Astrocyte of the spinal cord (primary cell): ENCODE measurements around the gene NPEPL1.

Source experiments
- DNase-seq: peaks from one replicate; pipeline ENCODE4 v3.0.0; 2011; ENCODE audit warnings: low read depth, low spot score
- H3K4me3 ChIP-seq: 2 replicates; pipeline ENCODE4 v1.5.1; 2011; ENCODE audit warnings: low read depth, mild to moderate bottlenecking, low read length, moderate library complexity
- in situ Hi-C: cut with HindIII; loops from 2 replicates; pipeline ENCODE4 v1.10.0; 2017; ENCODE audit warnings: low sequenced_read_pairs
- TF ChIP-seq, protein P1 (sequence below): IDR thresholded peaks from 2 replicates; pipeline ENCODE4 v1.5.1; 2012; ENCODE audit warnings: low read depth, mild to moderate bottlenecking, low read length, inconsistent platforms

The NPEPL1 gene

DNA sequence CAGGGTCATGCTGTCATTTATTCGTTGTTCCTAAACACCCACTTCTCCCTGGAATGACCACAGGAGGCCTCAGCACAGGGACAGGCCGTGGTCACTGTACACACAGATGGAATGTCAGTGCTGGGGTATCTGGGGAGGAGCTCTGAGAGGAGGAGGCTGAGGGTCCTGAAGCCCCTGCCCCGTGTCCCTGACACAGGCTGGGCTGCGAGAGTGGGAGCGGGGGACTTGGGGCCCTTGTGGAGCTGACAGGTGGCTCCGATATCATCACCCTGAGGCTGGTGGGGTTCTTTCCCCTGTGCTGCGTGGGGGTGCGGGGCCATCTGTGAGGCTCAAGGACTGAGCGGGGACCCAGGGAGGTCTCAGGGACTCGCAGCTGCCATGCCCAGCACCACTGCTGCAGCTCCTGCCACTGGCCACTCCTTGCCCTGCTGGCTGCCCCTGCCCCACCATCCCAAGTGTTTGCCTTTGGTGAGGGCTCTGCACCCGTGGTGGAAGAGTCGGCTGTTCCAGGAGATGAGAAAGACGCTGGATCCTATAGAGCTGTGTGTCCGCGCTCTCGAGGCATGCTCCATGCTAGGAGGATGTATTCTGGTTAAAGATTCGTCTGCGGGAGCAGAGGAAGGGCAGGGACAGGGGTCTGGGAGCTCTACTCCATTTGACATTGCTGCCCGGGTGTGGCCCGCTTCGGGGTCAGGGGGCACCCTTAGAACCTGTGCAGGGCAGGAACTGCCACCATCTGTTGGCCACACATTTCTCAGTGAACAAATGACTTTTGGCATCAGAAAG is 18.9 kb downstream of the NPEPL1 start:
- TF ChIP-seq, protein P1, sequence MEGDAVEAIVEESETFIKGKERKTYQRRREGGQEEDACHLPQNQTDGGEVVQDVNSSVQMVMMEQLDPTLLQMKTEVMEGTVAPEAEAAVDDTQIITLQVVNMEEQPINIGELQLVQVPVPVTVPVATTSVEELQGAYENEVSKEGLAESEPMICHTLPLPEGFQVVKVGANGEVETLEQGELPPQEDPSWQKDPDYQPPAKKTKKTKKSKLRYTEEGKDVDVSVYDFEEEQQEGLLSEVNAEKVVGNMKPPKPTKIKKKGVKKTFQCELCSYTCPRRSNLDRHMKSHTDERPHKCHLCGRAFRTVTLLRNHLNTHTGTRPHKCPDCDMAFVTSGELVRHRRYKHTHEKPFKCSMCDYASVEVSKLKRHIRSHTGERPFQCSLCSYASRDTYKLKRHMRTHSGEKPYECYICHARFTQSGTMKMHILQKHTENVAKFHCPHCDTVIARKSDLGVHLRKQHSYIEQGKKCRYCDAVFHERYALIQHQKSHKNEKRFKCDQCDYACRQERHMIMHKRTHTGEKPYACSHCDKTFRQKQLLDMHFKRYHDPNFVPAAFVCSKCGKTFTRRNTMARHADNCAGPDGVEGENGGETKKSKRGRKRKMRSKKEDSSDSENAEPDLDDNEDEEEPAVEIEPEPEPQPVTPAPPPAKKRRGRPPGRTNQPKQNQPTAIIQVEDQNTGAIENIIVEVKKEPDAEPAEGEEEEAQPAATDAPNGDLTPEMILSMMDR: no peak
- no peak for DNase-seq
- H3K4me3 ChIP-seq: no peak overlapping the region
- in situ Hi-C loops: no loop called here

DNA sequence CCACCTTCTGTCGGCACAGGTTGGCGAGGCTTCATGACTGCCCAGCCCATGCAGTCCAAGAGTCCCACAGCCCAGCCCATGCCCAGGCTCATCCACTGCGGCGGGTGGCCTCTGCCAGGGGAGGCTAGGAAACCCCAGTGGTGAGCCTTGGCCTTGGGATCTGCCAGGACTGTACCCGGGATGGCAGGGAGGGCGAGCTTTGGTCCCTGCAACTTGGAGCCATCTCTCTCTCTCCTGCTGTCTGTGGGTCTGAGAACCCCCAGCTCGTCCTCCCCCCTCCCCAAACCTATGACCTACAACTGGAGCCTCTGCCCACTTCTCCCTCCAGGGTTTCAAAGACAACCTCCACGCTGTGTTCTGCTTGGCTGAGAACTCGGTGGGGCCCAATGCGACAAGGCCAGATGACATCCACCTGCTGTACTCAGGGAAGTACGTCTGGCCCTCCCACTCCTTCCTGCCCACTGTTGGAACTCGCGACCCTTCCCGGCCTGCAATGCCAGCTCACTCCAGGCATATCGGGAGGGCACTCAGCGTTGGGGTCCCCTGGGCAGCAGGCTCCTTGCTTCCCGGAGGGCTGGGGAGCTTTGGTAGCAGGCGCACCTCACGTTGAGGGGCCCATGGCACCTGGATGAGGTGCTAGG is 19.7 kb downstream of the NPEPL1 start:
- no peak overlapping the region for H3K4me3 ChIP-seq
- no peak for DNase-seq
- in situ Hi-C loops: no loop called here
- TF ChIP-seq, protein P1: no peak

DNA sequence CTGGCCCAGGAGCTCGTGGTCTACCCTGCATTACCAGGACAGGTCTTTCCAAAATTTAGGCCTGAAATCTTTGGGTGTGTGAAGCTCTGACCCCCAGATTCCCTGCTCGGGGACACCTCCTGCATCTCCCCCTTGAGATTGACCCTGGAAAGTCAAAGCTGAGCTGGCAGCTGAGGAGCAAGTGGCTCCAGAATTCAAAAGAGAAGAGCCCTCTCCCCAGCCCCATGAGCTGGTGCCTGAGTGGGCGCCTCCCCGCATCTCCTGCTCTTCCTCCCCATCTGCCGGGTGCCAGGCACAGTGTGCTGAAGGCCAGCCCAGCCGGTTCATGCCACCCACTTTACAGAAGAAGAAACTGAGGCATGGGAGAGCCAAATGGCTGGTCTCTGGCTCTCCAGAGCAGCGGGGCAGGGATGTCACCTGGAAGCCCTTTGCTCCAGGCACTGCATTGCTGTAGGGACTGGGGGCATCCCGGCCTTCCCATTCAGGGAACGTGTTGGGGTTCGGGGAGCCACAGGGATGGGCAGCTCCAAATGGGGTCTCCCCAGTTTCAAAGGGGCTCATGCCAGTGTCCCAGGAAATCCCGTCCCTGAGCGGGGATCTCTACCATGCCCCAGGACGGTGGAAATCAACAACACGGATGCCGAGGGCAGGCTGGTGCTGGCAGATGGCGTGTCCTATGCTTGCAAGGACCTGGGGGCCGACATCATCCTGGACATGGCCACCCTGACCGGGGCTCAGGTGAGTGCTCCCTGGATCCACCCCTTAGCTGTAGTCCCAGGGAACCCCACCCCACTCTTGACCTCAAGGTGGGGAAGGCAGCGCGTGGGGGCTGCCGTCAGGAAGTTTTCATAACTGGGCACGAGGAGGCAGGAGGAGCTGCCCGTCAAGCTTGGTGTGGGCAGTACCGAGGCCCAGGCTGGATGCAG is 20.5 kb downstream of the NPEPL1 start:
- TF ChIP-seq, protein P1: no peak

DNA sequence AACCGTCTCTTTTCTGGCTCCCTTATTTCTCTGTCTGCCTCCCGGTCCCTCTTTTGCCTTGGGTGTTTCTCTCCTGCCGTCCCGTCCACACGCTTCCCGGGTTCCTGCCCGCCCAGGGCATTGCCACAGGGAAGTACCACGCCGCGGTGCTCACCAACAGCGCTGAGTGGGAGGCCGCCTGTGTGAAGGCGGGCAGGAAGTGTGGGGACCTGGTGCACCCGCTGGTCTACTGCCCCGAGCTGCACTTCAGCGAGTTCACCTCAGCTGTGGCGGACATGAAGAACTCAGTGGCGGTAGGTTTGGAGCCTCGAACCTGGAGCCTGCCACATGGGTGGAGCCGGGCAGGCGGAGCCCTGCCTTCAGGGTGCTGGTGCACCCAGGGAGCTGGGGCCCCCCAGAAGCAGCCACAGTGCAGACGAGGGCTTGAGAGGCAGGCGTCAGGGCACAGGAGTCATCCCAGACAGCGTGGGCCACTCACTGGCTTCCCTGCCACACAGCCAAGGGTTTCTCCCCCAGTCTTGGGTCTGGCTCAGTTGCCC is 21.3 kb downstream of the NPEPL1 start:
- H3K4me3 ChIP-seq: no peak overlapping the region
- TF ChIP-seq, protein P1: no peak
- no peak for DNase-seq
- in situ Hi-C loops: no loop called here

More for the DNA sequence above, 20.5 kb downstream of the NPEPL1 start:
- DNase-seq: no peak
- H3K4me3 ChIP-seq: no peak overlapping the region
- in situ Hi-C loops: no loop called here

DNA sequence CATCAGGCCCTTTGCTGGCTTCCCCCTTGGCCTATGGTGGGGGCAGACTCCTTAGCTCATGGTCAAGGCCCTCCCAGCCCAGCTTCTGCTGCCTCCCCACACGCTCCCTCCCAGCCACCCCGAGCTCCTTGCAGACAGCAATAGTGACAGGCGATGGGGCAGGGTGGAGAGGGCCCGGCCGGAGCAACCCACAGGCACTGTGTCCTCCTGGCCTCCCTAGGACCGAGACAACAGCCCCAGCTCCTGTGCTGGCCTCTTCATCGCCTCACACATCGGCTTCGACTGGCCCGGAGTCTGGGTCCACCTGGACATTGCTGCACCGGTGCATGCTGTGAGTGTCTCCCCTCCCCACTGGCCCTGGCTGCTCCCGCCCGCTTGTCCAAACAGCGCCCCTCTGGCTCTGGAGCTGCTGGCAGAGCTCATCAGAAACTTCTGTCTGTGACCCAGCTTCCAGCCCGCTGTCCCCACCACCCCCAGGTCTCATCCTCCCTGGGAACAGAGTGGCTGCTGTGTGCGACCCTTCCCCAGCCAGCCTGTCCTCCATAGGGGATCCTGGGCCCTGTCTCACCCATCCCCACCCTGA is 21.8 kb downstream of the NPEPL1 start:
- no peak overlapping the region for H3K4me3 ChIP-seq
- no peak for DNase-seq
- TF ChIP-seq, protein P1: no peak
- in situ Hi-C loops: no loop called here

DNA sequence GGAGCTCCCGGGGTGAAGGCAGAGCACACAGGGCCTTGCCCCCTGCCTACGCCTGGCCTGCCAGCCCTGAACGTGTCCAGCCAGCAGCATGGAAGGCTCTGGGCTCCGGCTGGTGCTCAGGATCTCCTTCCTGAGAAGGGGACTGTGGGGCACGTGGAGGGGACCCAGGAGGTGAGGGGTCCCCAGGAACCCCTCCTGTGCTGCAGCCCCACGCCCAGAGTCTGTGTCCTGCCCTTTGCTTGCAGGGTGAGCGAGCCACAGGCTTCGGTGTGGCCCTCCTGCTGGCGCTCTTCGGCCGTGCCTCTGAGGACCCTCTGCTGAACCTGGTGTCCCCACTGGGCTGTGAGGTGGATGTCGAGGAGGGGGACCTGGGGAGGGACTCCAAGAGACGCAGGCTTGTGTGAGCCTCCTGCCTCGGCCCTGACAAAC is 22.3 kb downstream of the NPEPL1 start:
- TF ChIP-seq, protein P1: no peak
- in situ Hi-C loops: no loop called here

More for the DNA sequence above, 22.3 kb downstream of the NPEPL1 start:
- DNase-seq: no peak
- no peak overlapping the region for H3K4me3 ChIP-seq
